Pons (tissue), 1 donor: ENCODE data around the gene GSG1L.
A peak's percentile ranks its signal among the peaks of the same experiment; 100 is the strongest.

Experiments used
- DNase-seq: peaks from one replicate; pipeline ENCODE4 v3.0.0-alpha.2; 2016; ENCODE audit warnings: low spot score

GSG1L gene

GRCh38 chr16:27772093-27772825, 291.3 kb downstream of the GSG1L start:
- no peak for DNase-seq

GRCh38 chr16:27771201-27771910, 292.2 kb downstream of the GSG1L start:
- DNase-seq = no peak

GRCh38 chr16:27770271-27771196, 293.0 kb downstream of the GSG1L start:
- no peak for DNase-seq

GRCh38 chr16:27769561-27770255, 293.8 kb downstream of the GSG1L start:
- DNase-seq = no peak

GRCh38 chr16:27768651-27769272, 294.8 kb downstream of the GSG1L start:
- DNase-seq = no peak

- no peak for DNase-seq
Observed at GRCh38 chr16:27767971-27768591, 295.4 kb downstream of the GSG1L start.

GRCh38 chr16:27767081-27767480, 296.4 kb downstream of the GSG1L start:
- DNase-seq = no peak

GRCh38 chr16:27766236-27766925, 297.1 kb downstream of the GSG1L start:
- DNase-seq = no peak

GRCh38 chr16:27764869-27765675, 298.4 kb downstream of the GSG1L start:
- no peak for DNase-seq

- DNase-seq = no peak
Observed at GRCh38 chr16:27764427-27764826, 299.1 kb downstream of the GSG1L start.

- DNase-seq = no peak
Observed at GRCh38 chr16:27762441-27762840, 301.1 kb downstream of the GSG1L start.

GRCh38 chr16:27761816-27762215, 301.7 kb downstream of the GSG1L start:
- DNase-seq = no peak

GRCh38 chr16:27760789-27761176, 302.7 kb downstream of the GSG1L start:
- DNase-seq = no peak

- peak; percentile 73 for DNase-seq
Observed at GRCh38 chr16:27759967-27760788, 303.3 kb downstream of the GSG1L start.

- no peak for DNase-seq
Observed at GRCh38 chr16:27759301-27759871, 304.1 kb downstream of the GSG1L start.

- DNase-seq = no peak
Observed at GRCh38 chr16:27758544-27758943, 305.0 kb downstream of the GSG1L start.

GRCh38 chr16:27756206-27756970, 307.1 kb downstream of the GSG1L start:
- no peak for DNase-seq
